DMS 273 treated with DMSO at 0.1 percent for 48 hours (cell line): ENCODE results near the gene ZNF691.
"Not testable (repeated sequence)": the region's sequence is repeated elsewhere in the genome, so short reads cannot be mapped to it uniquely, and the experiment has no call there.

ENCODE experiments used
- DNase-seq: peaks from one replicate; lab custom pipeline; 2025; lab: John Stamatoyannopoulos, UW

Gene ZNF691

DNA sequence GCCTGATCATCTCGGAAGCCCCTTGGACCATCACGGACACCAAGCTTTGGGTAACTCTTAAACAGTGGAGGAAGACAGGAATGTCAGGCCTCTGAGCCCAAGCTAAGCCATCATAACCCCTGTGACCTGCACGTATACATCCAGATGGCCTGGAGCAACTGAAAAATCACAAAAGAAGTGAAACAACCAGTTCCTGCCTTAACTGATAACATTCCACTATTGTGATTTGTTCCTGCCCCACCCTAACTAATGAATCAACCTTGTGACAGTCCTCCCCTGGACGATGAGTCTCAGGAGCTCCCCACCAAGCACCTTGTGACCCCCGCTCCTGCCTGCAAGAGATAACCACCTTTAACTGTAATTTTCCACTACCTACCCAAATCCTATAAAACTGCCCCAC, 13.0 kb downstream of the ZNF691 start:
- not testable (repeated sequence) for DNase-seq

DNA sequence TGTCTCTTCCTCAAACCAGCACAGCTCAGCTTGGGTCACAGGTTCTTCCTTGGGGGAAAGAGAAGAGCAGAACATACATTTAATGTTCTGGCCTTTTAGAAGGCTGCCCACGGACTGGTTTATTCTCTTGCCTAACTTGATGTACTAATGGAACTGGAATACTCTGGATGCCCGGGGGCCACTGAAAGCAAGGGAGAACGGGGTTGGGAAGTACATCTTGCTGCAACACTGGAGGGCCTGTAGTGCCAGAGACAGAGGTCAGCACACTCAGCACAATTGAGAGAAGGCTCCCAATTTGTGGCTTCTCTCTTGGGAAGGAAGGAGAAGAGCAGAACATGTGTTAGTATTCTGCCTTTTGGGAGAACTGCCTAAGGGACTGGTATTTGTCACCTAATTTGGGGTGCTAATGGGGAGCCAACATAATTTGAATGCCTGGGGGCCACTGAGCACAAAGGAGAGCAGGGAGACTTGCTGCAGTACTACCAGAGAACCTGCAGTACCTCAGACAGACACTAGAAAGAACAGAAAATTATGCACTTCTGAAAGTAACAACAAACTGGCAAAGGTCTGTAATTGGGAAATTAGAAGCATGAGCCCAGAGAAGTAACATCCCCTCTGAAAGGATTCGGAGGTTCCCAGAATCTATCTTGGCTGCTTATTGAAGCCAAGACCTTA, 14.1 kb downstream of the ZNF691 start:
- DNase-seq, result no peak

DNA sequence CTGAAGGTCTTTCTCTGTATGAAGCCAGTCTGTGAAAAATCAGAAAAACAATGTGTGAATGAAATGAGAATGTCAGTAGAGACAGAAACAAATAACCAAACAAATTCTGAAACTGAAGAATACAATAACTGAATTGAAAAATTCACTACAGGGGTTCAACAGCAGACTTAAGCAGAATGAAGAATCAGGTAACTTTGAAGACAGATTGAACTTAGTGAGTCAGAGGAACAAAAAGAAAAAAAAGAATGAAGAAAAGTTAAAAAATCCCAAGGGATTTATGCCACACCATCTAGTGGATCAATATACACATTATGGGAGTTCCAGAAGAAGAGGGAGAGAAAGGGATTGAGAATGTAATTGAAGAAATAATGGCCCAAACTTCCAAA, 14.6 kb downstream of the ZNF691 start:
- DNase-seq, result no peak

DNA sequence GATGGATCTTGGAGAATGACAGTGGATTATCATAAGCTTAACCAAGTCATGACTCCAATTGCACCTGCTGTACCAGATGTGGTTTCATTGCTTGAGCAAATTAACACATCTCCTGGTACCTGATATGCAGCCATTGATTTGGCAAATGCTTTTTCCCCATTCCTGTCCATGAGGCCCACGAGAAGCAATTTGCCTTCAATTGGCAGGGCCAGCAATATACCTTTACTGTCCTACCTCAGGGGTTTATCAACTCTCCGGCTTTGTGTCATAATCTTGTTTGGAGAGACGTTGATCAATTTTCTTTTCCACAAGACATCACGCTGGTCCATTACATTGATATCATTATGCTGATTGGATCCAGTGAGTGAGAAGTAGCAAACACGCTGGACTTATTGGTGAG, 20.1 kb downstream of the ZNF691 start:
- no peak for DNase-seq

DNA sequence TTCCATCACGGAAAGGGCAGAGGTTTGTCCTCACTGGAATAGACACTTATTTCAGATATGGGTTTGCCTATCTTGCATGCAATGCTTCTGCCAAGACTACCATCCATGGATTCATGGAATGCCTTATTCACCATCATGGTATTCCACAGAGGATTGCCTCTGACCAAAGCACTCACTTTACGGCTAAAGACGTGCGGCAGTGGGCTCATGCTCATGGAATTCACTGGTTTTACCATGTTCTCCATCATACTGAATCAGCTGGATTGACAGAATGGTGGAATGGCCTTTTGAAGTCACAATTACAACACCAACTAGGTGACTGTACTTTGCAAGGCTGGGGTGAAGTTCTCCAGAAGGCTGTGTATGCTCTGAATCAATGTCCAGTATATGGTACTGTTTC, 22.1 kb downstream of the ZNF691 start:
- not testable (repeated sequence) for DNase-seq

- DNase-seq, result not testable (repeated sequence)
These were observed 22.8 kb downstream of the ZNF691 start for GRCh38 chr1:42869254-42869653.

- DNase-seq, result not testable (repeated sequence)
These were observed 23.3 kb downstream of the ZNF691 start for GRCh38 chr1:42869751-42870150.

DNA sequence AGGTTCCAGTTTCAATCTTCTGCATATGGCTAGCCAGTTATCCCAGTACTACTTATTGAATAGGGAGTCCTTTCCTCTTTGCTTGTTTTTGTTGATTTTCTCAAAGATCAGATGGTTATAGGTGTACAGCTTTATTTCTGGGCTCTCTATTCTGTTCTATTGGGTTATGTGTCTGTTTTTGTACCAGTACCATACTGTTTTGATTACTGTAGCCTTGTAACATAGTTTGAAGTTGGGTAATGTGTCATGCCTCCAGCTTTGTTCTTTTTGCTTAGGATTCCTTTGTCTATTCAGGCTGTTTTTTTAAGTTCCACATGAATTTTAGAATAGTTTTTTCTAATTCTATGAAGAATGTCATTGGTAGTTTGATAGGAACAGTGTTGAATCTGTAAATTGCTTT, 26.7 kb downstream of the ZNF691 start:
- DNase-seq, result not testable (repeated sequence)

DNA sequence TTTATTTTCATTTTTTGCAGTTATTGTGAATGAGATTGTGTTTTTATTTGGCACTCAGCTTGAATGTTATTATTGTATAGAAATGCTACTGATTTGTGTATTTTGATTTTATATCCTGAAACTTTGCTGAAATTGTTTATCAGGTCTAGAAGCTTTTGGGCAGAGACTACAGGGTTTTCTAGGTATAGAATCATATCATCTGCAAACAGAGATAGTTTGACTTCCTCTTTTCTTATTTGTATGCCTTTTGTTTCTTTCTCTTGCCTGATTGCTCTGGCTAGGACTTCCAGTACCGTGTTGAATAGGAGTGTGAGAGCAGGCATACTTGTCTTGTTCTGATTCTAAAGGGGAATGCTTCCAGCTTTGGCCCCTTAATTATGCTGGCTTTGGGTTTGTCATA, 27.3 kb downstream of the ZNF691 start:
- DNase-seq, result no peak

- no peak for DNase-seq
These were observed 29.6 kb downstream of the ZNF691 start for GRCh38 chr1:42876009-42876408.

GRCh38 chr1:42877380-42877779, 31.0 kb downstream of the ZNF691 start:
- no peak for DNase-seq

- DNase-seq, result no peak
These were observed 34.0 kb downstream of the ZNF691 start for GRCh38 chr1:42880384-42880783.

GRCh38 chr1:42886046-42886739, 39.8 kb downstream of the ZNF691 start:
- DNase-seq, result no peak

DNA sequence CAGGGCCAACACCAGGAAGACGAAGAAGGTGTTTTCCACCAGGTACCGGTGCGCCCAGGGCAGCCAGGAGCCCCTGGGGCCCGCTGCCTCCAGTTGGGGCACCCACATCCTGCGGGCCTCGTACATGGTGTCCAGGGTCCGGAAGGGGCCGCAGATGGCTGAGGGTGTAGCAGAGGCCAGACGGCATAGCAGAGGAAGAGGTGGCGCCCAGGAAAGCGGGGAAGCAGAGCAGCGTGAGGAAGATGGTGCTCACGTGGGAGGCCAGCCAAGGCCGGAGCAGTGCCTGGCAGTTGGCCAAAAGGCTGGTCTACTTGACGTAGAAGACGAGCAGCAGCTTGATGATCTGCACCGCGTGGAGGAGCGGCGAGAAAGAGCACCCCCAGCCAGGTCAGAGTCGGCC, 40.4 kb downstream of the ZNF691 start:
- DNase-seq, result no peak

DNA sequence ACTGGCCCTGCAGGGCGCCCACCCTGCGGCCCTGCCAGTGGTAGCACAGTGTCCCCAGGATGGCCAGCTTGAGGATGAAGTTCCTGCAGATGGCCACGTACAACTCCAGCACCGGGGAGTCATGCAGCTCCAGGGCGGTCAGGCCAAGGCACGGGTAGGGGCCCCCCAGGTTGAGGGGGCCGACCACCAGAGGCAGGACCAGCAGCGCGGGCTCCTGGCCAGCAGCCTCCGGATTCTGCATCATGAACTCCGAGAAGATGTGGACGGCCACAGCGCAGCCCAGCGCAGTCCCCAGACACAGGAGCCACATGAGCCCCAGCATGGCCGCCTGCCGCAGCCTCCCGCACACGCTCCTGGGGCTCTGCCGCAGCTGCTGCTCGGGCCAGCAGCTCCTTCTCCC, 41.0 kb downstream of the ZNF691 start:
- no peak for DNase-seq

DNA sequence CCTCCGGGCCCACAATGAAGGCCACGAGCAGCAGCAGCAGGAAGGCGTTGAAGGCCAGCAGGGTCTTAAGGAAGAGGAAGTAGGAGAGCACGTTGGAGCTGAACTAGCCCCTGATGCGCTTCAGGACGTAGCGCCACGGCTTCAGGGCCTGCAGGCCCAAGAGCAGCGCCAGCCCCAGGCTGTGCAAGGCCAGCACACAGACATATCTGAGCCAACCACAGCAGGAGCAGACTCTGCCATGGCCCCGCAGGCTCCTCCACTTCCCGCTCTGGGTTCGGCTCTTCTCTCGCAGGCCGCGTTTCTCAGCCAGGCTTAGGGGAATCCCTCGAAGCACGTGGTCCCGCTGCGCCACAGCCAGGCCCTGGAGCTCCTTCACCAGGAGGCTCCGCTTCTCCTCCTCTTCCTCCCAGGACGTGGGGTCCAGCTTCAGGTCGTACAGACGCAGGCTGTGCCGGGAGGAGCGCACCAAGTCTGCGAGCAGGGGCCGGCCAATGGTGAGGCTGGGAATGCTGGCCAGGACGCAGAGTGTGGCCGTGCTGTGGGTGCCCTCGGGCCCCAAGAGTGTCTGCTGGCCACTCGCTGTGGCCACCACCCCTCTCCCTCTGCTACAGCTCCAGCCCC, 41.7 kb downstream of the ZNF691 start:
- no peak for DNase-seq

- DNase-seq, result no peak
These were observed 42.9 kb downstream of the ZNF691 start for GRCh38 chr1:42889264-42889663.

GRCh38 chr1:42891465-42892138, 45.2 kb downstream of the ZNF691 start:
- no peak for DNase-seq

- DNase-seq, result not testable (repeated sequence)
These were observed 53.5 kb downstream of the ZNF691 start for GRCh38 chr1:42899960-42900359.
